ENCODE results near the gene STRIP1.
"Not testable (repeated sequence)": the region's sequence is repeated elsewhere in the genome, so short reads cannot be mapped to it uniquely, and the experiment has no call there.

The STRIP1 gene

GRCh38 chr1:110008971-110009565 lies 25.4 kb upstream of the STRIP1 start:
- Histone ChIP-seq H3K9me3 (ENCODE audit: control insufficient read depth in 2 of 2, low read length in 2 of 2) (no peaks in the 10 kb centered on the region), H3K36me3 (ENCODE audit: control insufficient read depth in 2 of 2, insufficient read depth in 2 of 2, low read length in 2 of 2) (peaks cover 18 to 31% of the 10 kb centered on the region in 2 donors), H3K4me1 (ENCODE audit: control insufficient read depth, insufficient read depth, low read length) (peaks cover 22% of the 10 kb centered on the region), H3K4me3 (ENCODE audit: low read length in 2 of 2) (no peak overlapping the region), H3K27ac (ENCODE audit: low read length) (no peak overlapping the region), H3K9ac (ENCODE audit: low read length in 2 of 2) (no peak overlapping the region), H3K27me3 (ENCODE audit: control insufficient read depth in 1 of 2, insufficient read depth in 2 of 2, low read length in 2 of 2) (no peaks in the 10 kb centered on the region)

GRCh38 chr1:110011527-110012041 lies 22.8 kb upstream of the STRIP1 start:
- H3K4me1 ChIP-seq (ENCODE audit: control insufficient read depth, insufficient read depth, low read length): peaks cover 6% of the 10 kb centered on the region
- no peak overlapping the region for H3K9ac ChIP-seq (ENCODE audit: low read length in 2 of 2)
- no peak overlapping the region for H3K27ac ChIP-seq (ENCODE audit: low read length)
- H3K9me3 ChIP-seq (ENCODE audit: control insufficient read depth in 2 of 2, low read length in 2 of 2): no peaks in the 10 kb centered on the region
- no peaks in the 10 kb centered on the region for H3K27me3 ChIP-seq (ENCODE audit: control insufficient read depth in 1 of 2, insufficient read depth in 2 of 2, low read length in 2 of 2)
- H3K4me3 ChIP-seq (ENCODE audit: low read length in 2 of 2): no peak overlapping the region
- peaks cover 40 to 53% of the 10 kb centered on the region in 2 donors for H3K36me3 ChIP-seq (ENCODE audit: control insufficient read depth in 2 of 2, insufficient read depth in 2 of 2, low read length in 2 of 2)

- peaks cover 47 to 59% of the 10 kb centered on the region in 2 donors for H3K36me3 ChIP-seq (ENCODE audit: control insufficient read depth in 2 of 2, insufficient read depth in 2 of 2, low read length in 2 of 2)
- no peaks in the 10 kb centered on the region for H3K27me3 ChIP-seq (ENCODE audit: control insufficient read depth in 1 of 2, insufficient read depth in 2 of 2, low read length in 2 of 2)
- H3K27ac ChIP-seq (ENCODE audit: low read length): no peak overlapping the region
- H3K4me1 ChIP-seq (ENCODE audit: control insufficient read depth, insufficient read depth, low read length): peaks cover under 1% of the 10 kb centered on the region
- no peak overlapping the region for H3K4me3 ChIP-seq (ENCODE audit: low read length in 2 of 2)
- H3K9ac ChIP-seq (ENCODE audit: low read length in 2 of 2): no peak overlapping the region
- no peaks in the 10 kb centered on the region for H3K9me3 ChIP-seq (ENCODE audit: control insufficient read depth in 2 of 2, low read length in 2 of 2)
These were observed 22.2 kb upstream of the STRIP1 start for GRCh38 chr1:110012100-110012780.

GRCh38 chr1:110017792-110018191 lies 16.6 kb upstream of the STRIP1 start:
- Histone ChIP-seq H3K9me3 (ENCODE audit: control insufficient read depth in 2 of 2, low read length in 2 of 2) (no peaks in the 10 kb centered on the region), H3K4me3 (ENCODE audit: low read length in 2 of 2) (no peak overlapping the region), H3K4me1 (ENCODE audit: control insufficient read depth, insufficient read depth, low read length) (no peaks in the 10 kb centered on the region), H3K9ac (ENCODE audit: low read length in 2 of 2) (no peak overlapping the region), H3K27me3 (ENCODE audit: control insufficient read depth in 1 of 2, insufficient read depth in 2 of 2, low read length in 2 of 2) (no peaks in the 10 kb centered on the region), H3K36me3 (ENCODE audit: control insufficient read depth in 2 of 2, insufficient read depth in 2 of 2, low read length in 2 of 2) (peaks cover 74 to 76% of the 10 kb centered on the region in 2 donors), H3K27ac (ENCODE audit: low read length) (no peak overlapping the region)

DNA sequence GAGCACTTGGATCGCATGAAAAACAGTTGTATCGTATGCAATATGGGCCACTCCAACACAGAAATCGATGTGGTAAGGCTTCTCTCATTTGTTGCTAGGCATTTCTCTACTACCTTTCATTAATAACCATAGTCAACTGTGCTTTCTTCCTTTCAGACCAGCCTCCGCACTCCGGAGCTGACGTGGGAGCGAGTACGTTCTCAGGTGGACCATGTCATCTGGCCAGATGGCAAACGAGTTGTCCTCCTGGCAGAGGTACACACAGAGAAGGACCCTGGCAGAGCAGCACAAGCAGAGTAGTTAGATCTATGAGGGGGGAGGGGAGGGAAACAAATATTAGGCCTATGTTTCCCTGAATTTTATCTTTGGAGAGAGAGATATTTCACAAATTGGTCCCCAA lies 16.0 kb upstream of the STRIP1 start:
- Histone ChIP-seq H3K9me3 (ENCODE audit: control insufficient read depth in 2 of 2, low read length in 2 of 2) (no peaks in the 10 kb centered on the region), H3K4me3 (ENCODE audit: low read length in 2 of 2) (no peak overlapping the region), H3K27ac (ENCODE audit: low read length) (no peak overlapping the region), H3K27me3 (ENCODE audit: control insufficient read depth in 1 of 2, insufficient read depth in 2 of 2, low read length in 2 of 2) (no peaks in the 10 kb centered on the region), H3K9ac (ENCODE audit: low read length in 2 of 2) (no peak overlapping the region), H3K4me1 (ENCODE audit: control insufficient read depth, insufficient read depth, low read length) (no peaks in the 10 kb centered on the region), H3K36me3 (ENCODE audit: control insufficient read depth in 2 of 2, insufficient read depth in 2 of 2, low read length in 2 of 2) (peaks cover 80 to 81% of the 10 kb centered on the region in 2 donors)

DNA sequence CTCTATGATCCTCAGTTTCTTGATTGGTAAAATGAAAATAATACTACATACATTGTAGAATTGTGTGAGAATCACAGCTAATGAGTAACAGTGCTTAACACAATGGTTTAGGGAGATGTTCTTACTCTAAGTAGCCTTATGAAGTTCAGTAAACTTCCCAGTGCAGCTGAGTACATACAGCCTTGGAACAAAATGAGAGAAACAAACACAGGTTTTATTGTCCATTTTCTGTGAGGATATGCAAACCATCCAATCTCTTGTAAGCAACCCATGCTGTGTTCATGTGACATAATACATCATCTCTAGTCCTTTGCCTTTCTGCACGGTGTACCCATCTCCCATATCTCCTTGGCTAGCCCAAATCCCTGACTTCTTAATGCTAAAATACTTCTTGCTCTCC lies 14.7 kb upstream of the STRIP1 start:
- no peaks in the 10 kb centered on the region for H3K27me3 ChIP-seq (ENCODE audit: control insufficient read depth in 1 of 2, insufficient read depth in 2 of 2, low read length in 2 of 2)
- no peaks in the 10 kb centered on the region for H3K9me3 ChIP-seq (ENCODE audit: control insufficient read depth in 2 of 2, low read length in 2 of 2)
- H3K36me3 ChIP-seq (ENCODE audit: control insufficient read depth in 2 of 2, insufficient read depth in 2 of 2, low read length in 2 of 2): peaks cover 81 to 85% of the 10 kb centered on the region in 2 donors
- H3K4me1 ChIP-seq (ENCODE audit: control insufficient read depth, insufficient read depth, low read length): no peaks in the 10 kb centered on the region
- H3K27ac ChIP-seq (ENCODE audit: low read length): no peak overlapping the region
- no peak overlapping the region for H3K9ac ChIP-seq (ENCODE audit: low read length in 2 of 2)
- H3K4me3 ChIP-seq (ENCODE audit: low read length in 2 of 2): no peak overlapping the region

DNA sequence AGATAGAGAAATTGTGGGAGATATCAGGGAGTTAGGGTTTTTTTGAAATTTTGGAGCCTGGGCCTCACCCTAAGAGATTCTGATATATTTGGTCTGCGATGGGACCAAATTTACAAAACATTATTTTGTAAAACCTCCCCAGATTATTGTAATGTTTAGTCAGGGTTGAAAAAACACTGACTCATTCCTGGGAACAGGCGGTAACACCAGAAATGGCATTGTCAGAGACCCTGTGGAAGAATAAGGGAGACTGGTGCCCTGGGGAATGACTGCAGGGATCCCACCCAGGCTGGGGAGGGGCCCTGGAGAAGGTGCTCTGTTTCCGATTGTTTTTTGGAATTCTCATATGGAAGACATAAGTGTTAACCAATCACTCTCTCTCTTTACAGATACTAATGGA lies 13.1 kb upstream of the STRIP1 start:
- Histone ChIP-seq H3K4me3 (ENCODE audit: low read length in 2 of 2) (no peak overlapping the region), H3K27ac (ENCODE audit: low read length) (no peak overlapping the region), H3K9me3 (ENCODE audit: control insufficient read depth in 2 of 2, low read length in 2 of 2) (no peaks in the 10 kb centered on the region), H3K9ac (ENCODE audit: low read length in 2 of 2) (no peak overlapping the region), H3K4me1 (ENCODE audit: control insufficient read depth, insufficient read depth, low read length) (no peaks in the 10 kb centered on the region), H3K36me3 (ENCODE audit: control insufficient read depth in 2 of 2, insufficient read depth in 2 of 2, low read length in 2 of 2) (peaks cover 68 to 70% of the 10 kb centered on the region in 2 donors), H3K27me3 (ENCODE audit: control insufficient read depth in 1 of 2, insufficient read depth in 2 of 2, low read length in 2 of 2) (no peaks in the 10 kb centered on the region)

DNA sequence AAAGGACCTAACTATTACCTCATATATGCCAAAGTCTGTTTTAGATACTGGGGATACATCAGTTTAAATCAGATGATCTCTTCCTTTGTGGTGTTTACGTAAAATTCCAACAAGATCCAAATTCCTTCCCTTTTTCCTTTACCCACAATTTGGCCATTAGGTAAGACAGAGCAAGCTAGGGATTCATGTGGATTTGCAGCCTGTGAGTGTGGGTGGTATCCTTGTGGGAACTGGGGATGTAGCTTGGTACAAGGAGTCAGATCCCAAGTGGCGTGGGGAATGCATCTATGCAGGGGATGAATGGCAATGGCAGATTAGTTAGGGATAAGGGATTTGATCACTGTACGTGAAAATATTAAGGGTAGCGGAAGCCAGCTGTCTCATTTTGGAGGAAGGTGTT lies 9.8 kb upstream of the STRIP1 start:
- Histone ChIP-seq H3K9me3 (ENCODE audit: control insufficient read depth in 2 of 2, low read length in 2 of 2) (no peaks in the 10 kb centered on the region), H3K27ac (ENCODE audit: low read length) (no peak overlapping the region), H3K27me3 (ENCODE audit: control insufficient read depth in 1 of 2, insufficient read depth in 2 of 2, low read length in 2 of 2) (no peaks in the 10 kb centered on the region), H3K4me3 (ENCODE audit: low read length in 2 of 2) (no peak overlapping the region), H3K4me1 (ENCODE audit: control insufficient read depth, insufficient read depth, low read length) (no peaks in the 10 kb centered on the region), H3K9ac (ENCODE audit: low read length in 2 of 2) (no peak overlapping the region), H3K36me3 (ENCODE audit: control insufficient read depth in 2 of 2, insufficient read depth in 2 of 2, low read length in 2 of 2) (peaks cover 36 to 39% of the 10 kb centered on the region in 2 donors)

DNA sequence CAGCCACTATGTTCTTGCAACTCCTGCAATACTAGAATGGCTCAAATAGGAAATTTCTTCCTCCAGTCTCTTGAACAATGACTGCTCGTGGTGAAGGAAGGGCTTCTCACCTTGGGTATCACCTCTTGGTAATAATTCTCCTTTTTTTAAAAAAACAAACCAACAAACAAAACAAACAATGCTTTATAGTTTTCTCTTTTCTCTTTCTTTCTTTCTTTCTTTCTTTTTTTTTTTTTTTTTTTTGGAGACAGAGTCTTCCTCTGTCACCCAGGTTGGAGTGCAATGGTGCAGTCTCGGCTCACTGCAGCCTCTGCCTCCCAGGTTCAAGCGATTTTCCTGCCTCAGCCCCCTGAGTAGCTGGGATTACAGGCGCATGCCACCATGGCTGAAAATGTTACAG lies 3.7 kb upstream of the STRIP1 start:
- H3K4me1 ChIP-seq (ENCODE audit: control insufficient read depth, insufficient read depth, low read length); H3K9ac ChIP-seq (ENCODE audit: low read length in 2 of 2); H3K9me3 ChIP-seq (ENCODE audit: control insufficient read depth in 2 of 2, low read length in 2 of 2); H3K4me3 ChIP-seq (ENCODE audit: low read length in 2 of 2); H3K27ac ChIP-seq (ENCODE audit: low read length); H3K27me3 ChIP-seq (ENCODE audit: control insufficient read depth in 1 of 2, insufficient read depth in 2 of 2, low read length in 2 of 2); H3K36me3 ChIP-seq (ENCODE audit: control insufficient read depth in 2 of 2, insufficient read depth in 2 of 2, low read length in 2 of 2): not testable (repeated sequence)

- no peaks in the 10 kb centered on the region for H3K36me3 ChIP-seq (ENCODE audit: control insufficient read depth in 2 of 2, insufficient read depth in 2 of 2, low read length in 2 of 2)
- peaks cover 10% of the 10 kb centered on the region for H3K4me1 ChIP-seq (ENCODE audit: control insufficient read depth, insufficient read depth, low read length)
- H3K27me3 ChIP-seq (ENCODE audit: control insufficient read depth in 1 of 2, insufficient read depth in 2 of 2, low read length in 2 of 2): no peaks in the 10 kb centered on the region
- H3K4me3 ChIP-seq (ENCODE audit: low read length in 2 of 2): no peak overlapping the region
- no peak overlapping the region for H3K9ac ChIP-seq (ENCODE audit: low read length in 2 of 2)
- H3K9me3 ChIP-seq (ENCODE audit: control insufficient read depth in 2 of 2, low read length in 2 of 2): no peaks in the 10 kb centered on the region
- H3K27ac ChIP-seq (ENCODE audit: low read length): no peak overlapping the region
These were observed 2.1 kb upstream of the STRIP1 start for GRCh38 chr1:110032327-110032726.

DNA sequence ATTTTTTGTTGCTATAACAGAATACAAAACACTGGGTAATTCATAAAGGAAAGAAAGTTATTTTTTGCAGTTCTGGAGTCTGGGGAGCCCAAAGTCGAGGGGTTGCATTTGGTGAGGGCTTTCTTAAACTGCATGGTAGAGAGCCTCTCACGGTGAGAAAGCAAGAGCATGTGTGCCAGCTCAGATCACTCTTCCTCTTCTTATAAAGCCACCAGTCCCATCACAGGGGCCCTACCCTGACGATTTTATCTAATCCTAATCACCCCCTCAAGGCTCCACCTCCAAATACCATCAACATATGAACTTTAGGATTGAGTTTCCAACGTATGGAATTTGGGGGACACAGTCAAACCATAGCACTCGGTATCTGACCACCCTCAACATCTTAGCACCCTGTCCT lies 1.0 kb upstream of the STRIP1 start:
- Histone ChIP-seq H3K27ac (ENCODE audit: low read length) (no peak overlapping the region), H3K9me3 (ENCODE audit: control insufficient read depth in 2 of 2, low read length in 2 of 2) (no peaks in the 10 kb centered on the region), H3K9ac (ENCODE audit: low read length in 2 of 2) (no peak overlapping the region), H3K4me1 (ENCODE audit: control insufficient read depth, insufficient read depth, low read length) (peaks cover 10% of the 10 kb centered on the region), H3K27me3 (ENCODE audit: control insufficient read depth in 1 of 2, insufficient read depth in 2 of 2, low read length in 2 of 2) (no peaks in the 10 kb centered on the region), H3K36me3 (ENCODE audit: control insufficient read depth in 2 of 2, insufficient read depth in 2 of 2, low read length in 2 of 2) (peaks cover 4 to 7% of the 10 kb centered on the region in 2 donors), H3K4me3 (ENCODE audit: low read length in 2 of 2) (peak overlapping the region in 1 of 2 donors; percentile 68)
